Stimulated activated CD4-positive, alpha-beta T cell treated with anti-CD3 and anti-CD28 coated beads, Interleukin-2, amount 100 ng/mL, for 48 hours (primary cell): ENCODE data around the gene TOGARAM2.
"Not testable (repeated sequence)": the region's sequence is repeated elsewhere in the genome, so short reads cannot be mapped to it uniquely, and the experiment has no call there.

Experiments
- DNase-seq, 2 donors: peaks; one replicate each; pipeline ENCODE4 v3.0.0-alpha.2; 2020

The TOGARAM2 gene

DNA sequence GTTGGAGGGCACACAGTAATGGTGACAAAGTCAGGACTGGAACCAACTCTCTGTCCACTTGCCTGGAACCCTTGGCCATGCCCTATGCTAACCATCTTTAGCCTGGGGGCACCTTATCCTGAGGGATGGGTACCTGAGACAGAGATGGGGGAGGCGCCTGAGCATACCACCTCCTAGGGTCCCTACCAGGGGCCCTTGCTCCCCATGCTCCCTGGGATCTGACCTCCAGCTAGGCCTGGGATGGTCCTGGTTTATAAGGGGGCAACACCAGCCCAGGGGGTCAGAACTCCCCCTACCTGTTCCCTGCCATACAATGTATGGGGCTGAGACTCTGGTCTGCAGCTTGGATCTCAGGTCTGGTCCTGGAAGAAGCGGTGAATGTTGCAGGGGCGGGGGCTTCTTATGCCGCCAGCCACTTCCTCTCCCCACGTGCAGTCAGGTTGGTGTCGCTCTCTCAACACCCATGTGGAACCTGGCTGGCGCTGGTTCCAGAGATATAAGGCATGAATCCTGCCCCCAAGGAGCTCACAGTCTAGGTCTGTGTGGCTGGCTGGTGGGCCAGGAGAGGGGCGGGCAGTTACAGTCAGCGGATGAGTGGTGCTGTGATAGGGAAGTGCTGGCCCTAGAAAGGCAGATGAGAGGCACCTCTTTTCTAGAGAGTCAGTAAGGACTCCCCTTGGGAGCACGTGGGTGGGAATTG lies 3.8 kb upstream of the TOGARAM2 start:
- no peak for DNase-seq

DNA sequence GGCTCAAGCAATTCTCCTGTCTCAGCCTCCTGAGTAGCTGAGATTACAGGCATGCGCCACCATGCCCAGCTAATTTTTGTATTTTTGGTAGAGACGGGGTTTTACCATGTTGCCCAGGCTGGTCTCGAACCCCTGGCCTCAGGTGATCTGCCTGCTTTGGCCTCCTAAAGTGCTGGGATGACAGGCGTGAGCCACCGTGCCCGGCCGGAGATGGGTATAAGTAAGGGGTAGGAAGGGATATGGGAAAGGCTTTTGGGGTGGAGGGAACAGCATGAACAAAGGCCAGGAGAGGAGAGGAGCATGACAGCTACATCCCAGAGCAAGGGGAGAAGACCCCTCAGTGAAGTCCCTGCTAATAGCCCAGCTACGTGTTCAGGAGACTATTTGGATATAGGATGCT lies 3.1 kb upstream of the TOGARAM2 start:
- DNase-seq = not testable (repeated sequence)

DNA sequence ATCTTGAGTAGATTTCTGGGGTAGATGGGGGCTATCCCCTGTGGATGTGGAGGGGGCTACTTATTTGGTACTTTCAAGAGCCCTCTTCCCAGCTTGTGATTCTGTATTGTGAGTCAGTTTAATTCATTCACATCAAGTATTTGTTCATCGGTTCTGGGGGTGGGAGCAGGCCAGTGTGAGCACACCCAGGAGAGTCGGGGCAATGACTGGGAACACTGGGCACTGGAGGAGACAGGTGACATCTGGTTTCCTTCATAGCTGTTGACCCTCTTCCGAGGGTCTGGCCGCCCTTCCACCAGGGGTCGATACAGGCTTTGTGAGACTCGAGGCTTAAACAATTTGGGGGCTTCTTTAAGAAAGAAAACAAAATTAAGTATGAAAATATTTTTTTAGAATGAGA lies 2.5 kb upstream of the TOGARAM2 start:
- DNase-seq = no peak

DNA sequence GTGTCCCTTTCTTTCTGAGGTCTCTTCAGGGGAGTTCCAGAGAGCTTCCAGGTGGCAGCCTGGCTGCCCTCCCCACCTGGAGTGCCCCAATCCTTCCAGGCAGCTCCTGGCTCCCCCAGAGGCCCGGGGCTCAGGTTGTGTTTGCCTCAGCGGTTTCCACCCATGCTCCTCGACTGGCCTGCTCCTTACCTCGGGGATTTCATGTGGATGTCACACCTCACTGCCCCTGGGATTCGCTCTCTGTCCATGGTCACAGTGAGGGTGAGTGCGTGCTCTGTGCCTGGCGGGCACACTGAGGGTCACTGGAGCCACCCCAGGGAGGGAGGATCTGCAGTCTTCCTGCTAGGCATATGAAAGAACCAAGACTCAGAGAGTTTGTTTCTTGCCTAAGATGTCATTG lies 2.1 kb upstream of the TOGARAM2 start:
- no peak for DNase-seq

DNA sequence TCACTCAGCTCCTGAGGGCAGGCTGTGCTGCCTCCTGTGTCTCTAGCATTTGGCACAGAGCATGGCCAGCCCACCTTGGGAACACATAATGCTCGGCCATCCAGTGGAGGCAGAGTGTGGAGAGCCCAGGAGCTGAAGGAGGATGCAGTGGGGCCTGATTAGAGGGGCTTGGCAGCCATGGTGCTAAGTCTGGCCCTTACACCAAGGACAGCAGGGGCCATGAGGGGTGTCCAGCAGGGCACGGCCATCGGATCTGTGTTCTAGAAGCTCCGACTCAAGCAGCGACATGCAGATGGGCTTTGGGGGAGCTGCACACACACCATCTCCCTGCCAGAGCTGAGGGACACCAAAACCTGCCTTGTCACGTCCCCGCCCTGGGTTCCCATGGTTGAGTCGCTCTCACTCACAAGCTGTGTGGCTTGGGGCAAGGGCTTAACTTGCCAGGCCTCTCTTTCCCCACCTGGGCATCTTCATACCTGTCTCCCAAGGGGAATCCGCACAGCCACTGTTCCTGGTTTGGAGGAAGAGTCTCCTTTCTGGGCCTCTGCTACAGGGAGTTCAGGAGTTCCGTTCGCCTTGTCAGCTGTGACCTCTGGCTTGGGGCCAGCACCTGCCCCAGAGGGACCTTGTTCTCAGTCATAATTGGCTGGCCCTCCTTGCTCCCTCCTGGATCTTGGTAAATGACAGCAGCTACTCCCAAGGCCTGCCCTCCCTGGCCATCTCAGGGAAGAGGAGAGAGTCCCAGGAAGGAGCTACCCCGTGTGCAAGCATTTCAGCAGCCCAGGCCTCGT lies 1.3 kb upstream of the TOGARAM2 start:
- no peak for DNase-seq

DNA sequence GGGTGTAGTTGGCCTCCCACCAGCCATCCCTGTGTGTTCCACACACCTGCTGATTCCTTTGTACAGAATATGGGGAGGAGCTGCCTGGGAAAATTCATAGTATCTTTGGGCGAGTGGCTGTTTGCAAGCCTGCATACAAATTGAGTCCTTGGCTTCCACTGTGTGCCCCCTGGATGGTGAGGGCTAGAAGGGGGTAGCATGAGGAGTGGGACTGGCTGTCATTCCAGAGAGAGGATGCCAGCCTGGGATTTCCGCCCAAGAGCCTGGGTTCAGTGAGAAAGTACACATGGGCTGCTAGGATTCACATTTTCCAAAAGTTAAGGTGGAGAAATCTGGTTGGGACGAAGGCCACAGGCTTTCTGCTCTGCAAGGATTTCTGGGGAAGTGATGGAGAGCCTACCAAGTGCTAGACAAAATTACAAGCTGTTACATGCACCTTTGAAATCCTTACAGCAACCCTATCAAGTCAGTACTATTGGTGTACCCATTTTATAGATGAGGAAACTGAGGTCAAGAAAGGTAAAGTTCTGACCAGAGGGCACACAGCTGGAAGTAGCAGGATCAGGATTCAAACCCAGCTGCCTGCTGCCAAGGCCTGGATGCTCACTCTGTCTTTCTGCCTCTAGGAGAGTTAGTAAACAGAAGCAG lies 606 bp upstream of the TOGARAM2 start:
- DNase-seq = no peak

DNA sequence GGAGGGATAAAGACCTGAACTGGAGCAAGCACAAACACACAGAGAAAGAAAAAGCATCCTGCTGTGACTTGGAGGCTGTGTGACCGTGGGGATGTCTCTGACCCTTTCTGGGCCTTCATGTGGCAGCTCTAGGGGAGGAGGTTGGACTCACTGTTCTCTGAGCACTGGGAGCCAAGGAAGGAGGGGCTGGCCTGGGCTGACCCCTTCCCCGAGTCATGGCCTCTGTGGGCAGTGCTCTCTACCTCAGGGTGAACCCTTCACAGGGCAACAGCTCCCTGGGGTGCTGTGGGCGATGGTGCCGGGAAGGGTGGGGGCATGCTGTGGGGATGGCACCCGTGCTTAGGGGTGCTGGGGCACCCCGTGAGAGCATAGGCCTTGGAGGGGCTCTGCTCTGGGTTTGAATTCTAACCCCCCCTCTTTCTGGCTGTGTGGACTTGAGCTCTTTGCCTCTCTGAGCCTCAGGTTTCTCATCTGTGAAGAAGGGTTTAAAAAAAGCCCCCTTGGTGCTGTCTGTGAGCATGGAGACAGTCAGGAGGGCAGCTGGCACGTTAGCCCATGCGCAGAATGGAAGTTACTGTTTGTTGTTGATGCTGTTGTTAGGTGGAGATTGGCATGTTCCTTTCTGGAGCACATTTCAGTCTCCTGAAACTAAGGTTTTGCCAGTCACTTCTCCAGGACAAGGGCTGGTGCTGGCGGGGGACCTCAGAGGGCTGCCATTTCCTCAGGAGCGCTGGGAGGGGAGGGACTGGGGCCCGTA lies 700 bp downstream of the TOGARAM2 start:
- no peak for DNase-seq

DNA sequence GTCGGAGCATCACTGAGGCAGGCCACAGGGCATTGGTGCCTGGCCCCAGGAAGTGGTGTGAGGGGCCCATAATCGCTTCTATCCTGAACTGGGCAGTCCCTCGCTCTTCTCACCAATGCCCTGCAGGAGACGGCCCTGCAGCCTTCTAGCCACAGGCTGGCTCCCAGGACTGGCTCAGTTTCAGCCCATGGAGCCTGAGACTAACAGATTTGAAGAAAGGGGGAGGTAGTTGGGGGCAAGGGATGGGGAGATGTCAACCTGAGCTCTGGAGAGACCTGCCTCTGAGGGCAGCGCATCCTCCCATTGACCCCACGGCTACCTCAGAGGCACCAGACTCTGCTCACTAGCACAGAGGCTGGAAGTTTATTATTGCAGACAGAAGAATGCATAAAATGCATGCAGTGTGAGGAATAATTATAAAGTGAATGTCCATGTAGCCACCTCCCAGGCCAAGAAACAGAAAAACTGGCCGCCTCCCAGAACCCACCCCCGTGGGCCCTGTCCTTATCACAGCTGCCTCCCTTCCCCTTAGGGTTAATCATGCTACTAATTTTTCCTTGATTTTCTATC lies 1.4 kb downstream of the TOGARAM2 start:
- DNase-seq = no peak

DNA sequence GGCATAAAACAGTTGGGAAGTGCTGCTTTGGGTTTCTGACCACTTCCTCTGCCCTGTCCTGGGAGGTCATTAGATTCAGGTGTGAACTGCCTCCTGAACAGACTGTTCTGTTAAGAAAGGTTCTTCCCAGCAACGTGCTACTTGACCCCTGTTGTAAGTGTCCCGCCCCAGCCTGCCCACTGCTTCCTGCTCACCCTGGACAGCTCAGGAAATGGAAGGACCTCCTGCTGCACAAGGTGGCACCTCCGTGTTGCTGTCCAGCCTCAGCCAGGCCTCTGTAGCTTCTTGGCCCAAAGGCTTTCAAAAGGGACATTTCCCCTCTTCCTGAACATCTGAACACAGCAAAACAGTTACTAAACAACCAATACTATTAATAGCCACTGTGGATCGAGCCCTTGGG lies 5.3 kb downstream of the TOGARAM2 start:
- no peak for DNase-seq

DNA sequence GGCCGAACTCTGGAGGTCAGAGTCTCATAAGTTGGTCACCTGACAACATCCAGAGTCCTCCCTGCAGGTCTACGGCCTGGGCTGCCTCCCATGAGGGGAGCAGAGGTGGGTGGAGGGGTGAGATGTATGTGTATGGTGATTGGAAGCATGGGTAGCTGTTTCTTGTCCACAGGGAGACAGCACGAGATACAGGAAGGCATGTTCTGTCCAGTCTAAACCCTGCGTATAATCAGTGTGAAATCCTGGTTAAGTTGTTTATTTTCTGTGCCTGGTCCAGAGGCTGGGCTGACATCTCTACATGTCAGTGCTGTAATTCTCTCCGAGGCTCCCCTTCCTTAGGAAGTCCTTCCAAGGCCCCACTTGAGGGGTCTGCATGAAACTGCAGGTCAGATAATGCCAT lies 8.9 kb downstream of the TOGARAM2 start:
- DNase-seq = no peak

DNA sequence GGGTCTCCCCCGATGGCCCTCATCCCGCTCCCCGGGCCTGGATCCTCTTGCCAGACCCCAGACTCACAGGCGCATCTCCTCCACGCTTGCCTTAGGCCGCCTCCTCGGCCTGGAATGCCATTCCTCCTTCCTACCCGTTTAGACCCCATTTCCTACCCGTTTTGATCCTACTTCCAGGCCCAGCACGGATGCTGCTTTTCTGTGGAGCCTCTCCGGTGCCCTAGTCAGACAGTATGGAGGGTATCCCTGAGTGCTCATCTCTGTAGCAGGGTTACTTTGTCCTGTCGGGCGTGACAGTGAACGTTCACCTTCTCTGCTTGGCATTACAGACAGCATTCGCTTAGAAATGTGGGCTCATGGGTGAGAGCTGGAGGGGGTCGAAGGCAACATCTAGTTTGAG lies 9.3 kb downstream of the TOGARAM2 start:
- DNase-seq = no peak

DNA sequence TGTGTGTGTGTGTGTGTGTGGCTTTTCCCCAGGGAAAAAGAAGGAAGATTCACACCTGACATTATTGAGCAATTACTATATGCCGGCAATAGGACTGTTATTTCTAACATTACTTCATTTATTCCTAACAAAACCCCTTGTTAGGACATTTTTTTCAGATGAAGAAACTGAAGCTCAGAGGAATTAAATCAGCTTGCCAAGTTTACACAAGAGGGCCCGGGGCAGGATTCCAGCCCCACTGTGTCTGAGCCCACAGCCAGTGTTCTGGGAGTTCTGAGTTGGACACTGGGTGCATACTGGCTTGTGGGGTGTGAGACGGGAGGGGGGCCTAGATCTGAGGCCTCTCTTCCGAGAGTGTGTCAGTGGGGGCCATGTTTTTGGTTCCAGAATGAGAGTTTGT lies 9.9 kb downstream of the TOGARAM2 start:
- DNase-seq = no peak

DNA sequence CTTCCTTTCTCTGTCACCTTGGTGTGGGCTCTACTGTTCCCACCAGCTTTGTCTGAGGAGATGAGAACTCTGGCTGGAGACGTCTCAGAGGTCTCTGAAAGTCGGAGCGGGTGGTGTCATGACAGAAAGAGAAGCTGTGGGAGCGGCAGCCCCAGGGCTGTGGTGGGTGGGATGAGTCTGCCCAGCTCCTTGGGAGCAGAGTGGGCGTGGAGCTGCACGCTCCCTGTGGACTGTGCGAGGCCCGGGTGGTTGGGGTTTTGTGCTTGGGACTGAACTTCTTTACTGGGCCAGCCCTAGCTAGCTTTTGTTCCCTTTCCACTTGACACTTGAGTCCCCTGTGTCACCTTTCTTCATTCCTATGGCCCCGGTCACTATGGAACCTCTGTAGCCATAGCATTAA lies 10.4 kb downstream of the TOGARAM2 start:
- no peak for DNase-seq

DNA sequence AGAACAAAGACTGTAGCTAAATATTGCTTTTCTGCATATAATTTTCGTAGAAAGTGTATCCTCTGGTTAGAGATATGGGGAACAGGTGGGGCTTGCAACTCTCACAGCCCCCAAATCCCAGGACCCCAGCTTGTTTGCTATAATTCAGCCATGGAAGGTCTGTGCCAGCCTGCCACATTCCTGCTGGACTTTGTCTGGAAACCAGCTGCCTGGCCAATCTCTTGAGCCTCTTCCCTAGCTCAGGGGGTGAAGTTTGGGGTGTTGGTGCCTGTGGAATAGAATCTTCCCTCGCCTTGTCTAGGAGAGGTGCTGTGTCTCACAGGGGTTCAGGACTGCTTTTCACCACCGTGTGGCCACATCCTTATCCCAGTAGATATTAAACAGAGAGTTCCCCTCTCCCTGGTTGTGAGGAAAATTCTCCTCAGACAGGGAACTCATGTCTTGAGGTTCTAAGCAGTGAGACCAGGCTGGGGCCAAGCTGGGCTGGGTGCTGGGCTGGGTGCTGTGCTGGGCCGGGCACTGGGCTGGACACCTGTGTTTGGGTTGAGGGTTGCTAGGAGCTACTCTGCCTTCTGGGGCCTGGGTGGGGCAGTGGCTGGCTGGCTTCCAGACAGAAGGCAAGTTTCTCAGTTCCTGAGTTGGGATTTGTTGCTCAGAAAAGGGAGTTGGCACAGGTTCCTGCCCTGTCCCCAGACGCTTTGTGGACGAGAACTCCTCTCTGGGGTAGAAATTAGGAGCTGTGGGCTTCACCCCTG lies 12.3 kb downstream of the TOGARAM2 start:
- no peak for DNase-seq

DNA sequence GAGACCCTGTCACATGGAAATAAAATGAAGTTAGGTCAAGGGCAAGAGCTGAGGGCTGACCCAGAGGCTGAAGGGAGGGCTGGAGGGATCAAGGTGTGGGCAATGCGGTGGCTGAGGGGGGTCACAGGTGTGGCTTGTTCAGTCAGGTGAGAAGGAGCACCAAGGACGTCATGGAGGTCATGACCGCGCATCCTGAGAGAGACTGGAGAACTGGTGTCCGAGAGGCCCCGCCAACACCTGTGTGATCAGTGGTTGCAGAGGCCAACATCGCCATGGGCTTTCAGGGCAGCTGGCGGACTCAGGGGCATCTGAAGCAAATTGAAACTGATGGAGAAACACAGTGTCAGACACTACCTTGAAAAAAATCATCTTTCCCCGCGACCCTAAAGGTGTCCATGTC lies 13.0 kb downstream of the TOGARAM2 start:
- DNase-seq = no peak

DNA sequence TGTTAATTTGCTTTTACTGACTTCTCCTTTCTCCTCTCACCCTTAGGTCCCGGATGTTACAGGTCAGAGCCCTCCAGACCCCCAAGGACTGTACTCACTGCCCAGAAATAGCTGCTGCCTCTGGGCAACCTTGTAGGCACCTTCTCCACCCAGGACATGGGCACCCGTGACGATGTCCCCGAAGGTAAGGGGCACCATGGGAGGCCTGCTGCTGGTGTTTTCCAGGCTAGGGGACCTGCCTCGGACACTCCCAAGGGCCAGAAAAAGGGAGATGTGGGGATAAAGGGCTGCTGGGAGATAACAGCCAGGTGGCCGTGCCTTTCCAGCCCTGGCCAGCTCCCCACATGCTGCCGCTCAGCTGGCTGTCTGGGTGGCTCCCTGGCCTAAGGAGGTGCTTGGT lies 13.6 kb downstream of the TOGARAM2 start:
- no peak for DNase-seq

DNA sequence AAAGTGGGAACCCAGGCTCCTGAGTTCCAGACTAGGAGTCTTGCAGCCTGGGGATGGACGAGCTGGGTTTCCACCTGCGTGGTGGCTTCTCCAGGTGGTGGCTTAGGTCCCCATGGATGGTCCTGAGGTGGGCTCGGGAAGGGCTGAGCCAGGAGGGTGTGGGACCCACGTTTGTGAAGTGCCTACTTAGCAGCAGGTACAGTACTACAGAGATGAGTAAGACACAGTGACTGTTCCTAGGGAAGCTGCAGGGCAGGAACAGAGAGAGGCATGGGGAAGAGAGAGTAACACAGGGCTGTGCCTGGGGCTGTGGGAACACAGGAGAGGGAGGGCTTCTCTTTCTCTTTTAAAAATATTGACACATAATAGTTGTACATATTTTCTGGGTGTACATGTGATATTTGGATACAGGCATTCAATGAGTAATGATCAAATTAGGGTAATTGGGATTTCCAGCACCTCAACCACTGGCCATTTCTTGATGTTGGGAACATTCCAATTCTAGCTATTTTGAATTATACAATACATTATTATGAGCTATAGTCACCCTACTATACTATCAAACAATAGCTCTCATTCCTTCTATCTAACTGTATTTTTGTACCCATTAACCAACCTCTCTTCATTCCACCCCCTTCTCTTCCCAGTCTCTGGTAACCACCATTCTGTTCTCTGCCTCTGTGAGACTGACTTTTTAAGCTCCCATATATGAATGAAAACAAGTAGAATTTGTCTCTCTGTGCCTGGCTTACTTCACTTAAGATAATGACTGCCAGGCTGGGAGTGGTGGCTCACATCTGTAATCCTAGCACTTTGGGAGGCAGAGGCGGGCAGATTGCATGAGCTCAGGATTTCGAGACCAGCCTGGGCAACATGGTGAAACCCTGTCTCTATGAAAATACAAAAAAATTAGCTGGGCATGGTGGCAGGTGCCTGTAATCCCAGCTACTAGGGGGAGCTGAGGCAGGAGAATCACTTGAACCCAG lies 15.0 kb downstream of the TOGARAM2 start:
- DNase-seq = no peak

DNA sequence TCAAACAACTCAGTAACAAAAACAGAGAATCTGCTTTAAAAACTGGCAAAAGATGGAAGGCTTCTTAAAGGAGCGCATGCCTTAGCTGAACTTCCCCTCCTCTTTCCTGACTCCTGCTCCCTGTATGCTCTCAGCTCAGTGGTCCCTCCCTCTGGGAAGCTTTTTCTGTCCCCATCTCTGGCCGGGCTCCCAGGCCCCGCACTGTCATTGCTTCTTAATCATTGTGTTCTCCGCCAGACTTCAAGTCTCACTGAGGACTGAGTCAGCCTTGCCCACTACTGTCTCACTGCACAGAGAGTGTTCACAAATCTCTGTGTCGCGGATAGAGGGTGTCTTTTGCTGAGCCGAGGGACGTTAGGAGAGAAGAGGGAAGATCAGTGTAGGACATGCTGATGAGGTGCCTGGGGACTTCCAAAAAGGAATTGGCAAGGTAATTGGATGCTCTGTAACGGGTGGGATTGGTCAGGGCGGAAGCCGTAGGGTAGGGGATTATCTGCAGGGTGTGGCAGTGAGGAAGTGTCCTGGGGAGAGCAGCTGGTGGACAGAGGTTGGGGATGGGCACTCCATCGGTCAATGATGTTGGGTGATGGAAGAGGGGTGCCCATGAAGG lies 16.2 kb downstream of the TOGARAM2 start:
- no peak for DNase-seq

DNA sequence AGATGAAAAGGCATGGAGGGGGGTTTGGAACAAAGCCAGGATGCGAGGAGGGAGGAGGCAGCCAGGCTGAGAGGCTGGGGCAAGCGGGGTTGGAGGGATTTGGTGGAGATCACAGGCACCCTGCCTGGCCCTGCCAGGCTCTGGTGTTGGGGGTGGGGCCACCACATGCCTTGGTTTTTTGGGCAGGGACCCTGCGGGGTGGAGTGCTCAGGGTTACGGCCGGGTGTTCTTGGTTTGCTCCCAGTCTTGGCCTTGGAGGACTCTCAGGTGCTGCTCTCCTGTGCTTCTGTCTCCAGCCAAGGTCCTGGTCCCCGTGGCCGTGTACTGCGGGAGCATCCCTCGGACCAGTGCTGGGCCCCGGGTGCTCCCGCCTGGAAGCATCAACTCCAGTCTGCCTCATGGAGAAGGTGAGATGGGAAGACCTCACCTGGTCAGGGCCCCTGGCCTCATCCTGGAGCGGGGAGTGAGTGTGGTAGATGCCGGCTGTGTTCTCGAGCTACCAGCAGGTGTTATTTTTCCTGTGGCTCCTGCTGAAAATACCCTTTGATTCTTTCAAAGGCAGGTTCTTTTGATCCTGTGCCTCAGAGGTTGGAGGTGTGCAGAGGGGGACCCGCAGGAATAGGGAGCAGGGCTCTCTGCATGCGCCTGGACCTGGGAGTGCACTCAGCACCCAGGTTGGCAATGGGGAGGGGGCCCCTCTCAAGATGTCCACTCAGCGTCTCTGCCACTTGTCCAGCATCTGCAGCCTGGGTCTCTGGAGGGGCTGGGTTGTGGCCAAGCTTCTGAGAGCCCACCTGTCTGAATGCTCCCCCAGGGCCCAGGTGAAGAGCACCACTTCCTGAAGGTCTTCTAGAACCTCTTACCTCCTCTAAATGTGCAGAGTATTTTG lies 17.0 kb downstream of the TOGARAM2 start:
- no peak for DNase-seq
